ENCODE results near the gene FAM170B.

DNA sequence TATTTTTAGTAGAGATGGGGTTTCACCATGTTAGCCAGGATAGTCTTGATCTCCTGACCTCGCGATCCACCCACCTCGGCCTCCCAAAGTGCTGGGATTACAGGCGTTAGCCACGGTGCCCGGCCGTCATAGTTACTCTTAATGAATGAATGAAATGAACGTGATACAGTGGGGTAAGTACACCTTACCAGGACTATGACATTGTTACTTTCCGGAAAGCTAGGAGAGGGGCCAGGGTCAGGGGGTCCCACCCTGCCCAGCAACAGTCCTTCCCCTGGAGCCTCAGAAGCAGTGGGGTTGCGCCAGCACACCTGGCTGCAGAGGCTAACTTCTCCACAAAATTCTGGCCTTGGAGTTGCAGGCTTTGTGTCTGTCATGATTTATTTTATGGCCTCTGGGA, 39.9 kb downstream of the FAM170B start:
- TF ChIP-seq, protein P1, sequence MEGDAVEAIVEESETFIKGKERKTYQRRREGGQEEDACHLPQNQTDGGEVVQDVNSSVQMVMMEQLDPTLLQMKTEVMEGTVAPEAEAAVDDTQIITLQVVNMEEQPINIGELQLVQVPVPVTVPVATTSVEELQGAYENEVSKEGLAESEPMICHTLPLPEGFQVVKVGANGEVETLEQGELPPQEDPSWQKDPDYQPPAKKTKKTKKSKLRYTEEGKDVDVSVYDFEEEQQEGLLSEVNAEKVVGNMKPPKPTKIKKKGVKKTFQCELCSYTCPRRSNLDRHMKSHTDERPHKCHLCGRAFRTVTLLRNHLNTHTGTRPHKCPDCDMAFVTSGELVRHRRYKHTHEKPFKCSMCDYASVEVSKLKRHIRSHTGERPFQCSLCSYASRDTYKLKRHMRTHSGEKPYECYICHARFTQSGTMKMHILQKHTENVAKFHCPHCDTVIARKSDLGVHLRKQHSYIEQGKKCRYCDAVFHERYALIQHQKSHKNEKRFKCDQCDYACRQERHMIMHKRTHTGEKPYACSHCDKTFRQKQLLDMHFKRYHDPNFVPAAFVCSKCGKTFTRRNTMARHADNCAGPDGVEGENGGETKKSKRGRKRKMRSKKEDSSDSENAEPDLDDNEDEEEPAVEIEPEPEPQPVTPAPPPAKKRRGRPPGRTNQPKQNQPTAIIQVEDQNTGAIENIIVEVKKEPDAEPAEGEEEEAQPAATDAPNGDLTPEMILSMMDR (IDR thresholded peaks at IDR 0.05; ENCODE audit: low read depth, low read length, poor library complexity, severe bottlenecking): no peak
- TF ChIP-seq EZH2phosphoT487 (IDR thresholded peaks at IDR 0.05; ENCODE audit: borderline replicate concordance, low read length): no peak
